HG02870 (cell line): ENCODE data around the gene ADIG.
A peak's percentile ranks its signal among the peaks of the same experiment; 100 is the strongest.

ENCODE experiments used
- ATAC-seq: cut with Tn5 transposase; IDR thresholded peaks from one replicate; pipeline ENCODE4 v1.9.1; 2021; ENCODE audit warnings: mild to moderate bottlenecking, moderate library complexity; ENCODE audit not compliant: unreplicated experiment

Gene ADIG

DNA sequence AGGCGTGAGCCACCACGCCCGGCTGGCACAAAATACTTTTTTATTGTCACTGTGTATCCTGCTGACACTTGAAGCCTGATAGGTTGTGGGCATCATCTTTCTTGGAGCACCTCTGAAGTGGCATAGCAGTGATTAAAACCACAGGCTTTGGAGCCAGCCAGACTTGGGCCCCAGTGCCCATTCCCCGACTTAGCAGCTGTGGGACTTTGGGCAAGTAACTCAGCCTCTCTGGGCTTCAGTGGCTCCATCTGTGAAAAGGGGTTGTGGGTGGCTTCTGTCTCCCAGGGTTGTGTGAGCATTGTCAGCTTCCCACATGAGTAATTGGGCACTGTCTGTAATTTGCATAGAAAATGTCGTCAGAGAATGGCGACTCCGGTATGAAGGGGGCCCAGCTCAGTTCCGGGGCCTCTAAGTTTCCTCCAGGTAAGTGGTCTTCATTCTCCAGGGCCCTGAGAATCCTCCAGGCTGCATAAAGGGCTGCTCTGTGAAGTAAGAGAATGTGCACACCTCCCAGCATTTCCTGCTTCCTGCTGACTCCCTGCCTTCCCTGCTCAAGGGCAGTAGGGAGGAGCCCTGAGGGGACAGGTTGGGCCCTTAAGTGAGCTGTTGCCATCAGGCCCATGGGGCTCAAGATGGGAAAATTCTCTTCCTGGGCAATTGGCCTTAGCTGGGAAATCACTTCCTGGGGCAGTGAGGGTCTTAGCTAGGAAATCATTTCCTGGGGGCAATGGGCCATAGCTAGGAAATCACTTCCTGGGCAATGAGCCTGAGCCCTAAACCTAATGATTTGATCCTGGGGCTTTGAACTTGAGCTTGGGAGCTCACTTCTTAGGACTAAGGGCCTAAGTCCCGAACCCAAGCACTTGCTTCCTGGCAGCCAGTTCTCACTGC, 47.8 kb downstream of the ADIG start:
- no peak for ATAC-seq

DNA sequence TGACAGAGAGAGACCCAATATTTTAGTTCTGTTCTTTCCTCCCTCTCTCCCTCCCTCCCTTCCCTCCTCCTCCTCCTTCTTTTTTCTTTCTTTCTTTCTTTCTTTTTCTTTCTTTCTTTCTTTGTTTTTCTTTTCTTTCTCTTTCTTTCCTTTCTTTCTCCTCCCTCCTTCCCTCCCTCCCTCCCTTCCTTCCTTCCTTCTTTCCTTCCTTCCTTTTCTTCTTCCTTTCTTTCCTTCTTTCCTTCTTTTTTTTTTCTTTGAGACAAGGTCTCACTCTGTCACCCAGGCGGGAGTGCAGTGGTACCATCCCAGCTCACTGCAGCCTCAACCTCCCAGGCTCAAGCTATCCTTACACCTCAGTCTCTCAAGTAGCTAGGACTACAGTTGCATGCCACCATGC, 49.0 kb downstream of the ADIG start:
- ATAC-seq = no peak

- no peak for ATAC-seq
Measured at GRCh38 chr20:38630727-38631126, 49.7 kb downstream of the ADIG start.

DNA sequence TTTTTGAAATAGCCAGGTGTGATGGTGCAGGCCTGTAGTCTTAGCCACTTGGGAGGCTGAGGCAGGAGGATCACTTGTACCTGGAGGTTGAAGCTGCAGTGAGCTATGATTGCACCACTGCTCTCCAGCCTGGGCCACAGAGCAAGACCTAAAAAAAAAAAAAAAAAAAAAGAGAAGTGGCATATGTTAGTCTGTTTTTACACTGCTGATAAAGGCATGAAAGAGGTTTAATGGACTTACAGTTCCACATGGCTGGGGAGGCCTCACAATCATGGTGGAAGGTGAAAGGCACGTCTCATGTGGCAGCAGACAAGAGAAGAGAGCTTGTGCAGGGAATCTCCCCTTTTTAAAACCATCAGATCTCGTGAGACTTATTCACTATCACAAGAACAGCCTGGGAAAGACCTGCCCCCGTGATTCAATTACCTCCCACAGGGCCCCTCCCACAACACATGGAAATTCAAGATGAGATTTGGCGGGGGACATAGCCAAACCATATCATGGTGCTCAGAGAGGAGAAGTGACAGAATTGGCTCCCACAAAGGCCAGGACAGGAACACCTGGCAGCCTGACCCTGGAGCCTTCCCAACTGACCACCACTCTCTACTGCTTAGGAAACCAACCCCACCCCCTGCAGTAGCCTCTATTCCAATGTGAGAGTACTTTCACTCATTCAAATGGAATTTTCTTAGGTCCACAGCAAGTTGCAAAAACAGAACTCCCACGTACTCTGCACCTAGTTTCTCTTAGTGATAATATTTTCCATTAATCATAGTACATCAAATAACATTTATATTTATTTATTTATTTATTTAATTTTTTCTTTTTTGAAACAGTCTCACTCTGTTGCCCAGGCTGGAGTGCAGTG, 50.4 kb downstream of the ADIG start:
- ATAC-seq = no peak

DNA sequence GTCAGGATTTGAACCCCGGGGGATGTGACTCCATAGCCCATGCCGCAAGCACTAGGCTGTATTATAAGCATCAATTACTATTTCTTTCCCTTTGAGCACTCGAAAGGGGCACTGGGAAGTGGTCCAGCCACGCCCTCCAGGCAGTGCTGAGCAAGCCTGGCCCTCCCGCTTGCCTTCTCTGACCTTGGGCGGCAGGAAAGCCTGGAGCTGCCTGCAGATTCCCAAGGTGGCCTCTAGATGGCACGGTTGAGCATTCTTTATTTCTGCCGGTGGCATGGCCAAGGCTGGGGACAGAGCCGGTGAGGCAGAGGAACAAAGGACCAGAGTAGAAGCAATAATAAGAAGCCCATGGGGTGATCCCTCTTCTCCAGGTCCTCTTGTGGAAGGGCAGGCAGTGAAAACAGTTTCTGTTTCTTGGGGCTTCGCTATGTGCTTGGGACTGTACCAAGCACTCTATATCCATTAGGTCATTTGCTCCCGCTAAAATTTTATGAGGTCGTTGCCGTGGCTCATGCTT, 52.6 kb downstream of the ADIG start:
- ATAC-seq = peak; percentile 67

- ATAC-seq = no peak
Measured at GRCh38 chr20:38635721-38636288, 54.8 kb downstream of the ADIG start.
